ENCODE data around the gene PADI3. TPM values are rescaled to one million over a fixed set of nuclear protein-coding genes. Genes with fewer than 3 reads are reported as not detected.

PADI3 gene
- total RNA-seq, 1 donor from 2014 or later, result not detected

- Mint-ChIP-seq H3K9me3 (ENCODE audit: low read depth) (no peaks in the 10 kb centered on the region), H3K4me3 (ENCODE audit: unreplicated experiment) (no peak overlapping the region), H3K4me1 (ENCODE audit: low read depth) (no peaks in the 10 kb centered on the region), H3K27me3 (ENCODE audit: low read depth) (no peaks in the 10 kb centered on the region), H3K36me3 (ENCODE audit: low read depth) (no peaks in the 10 kb centered on the region), H3K27ac (ENCODE audit: unreplicated experiment) (no peak overlapping the region)
- no peak for TF ChIP-seq CTCF (IDR thresholded peaks at IDR 0.05)
- DNase-seq (ENCODE audit: low spot score), result peak; percentile 86
These were observed 24.2 kb downstream of the PADI3 start for GRCh38 chr1:17273096-17273495.

- H3K9me3 Mint-ChIP-seq (ENCODE audit: low read depth), result no peaks in the 10 kb centered on the region
- H3K4me3 Mint-ChIP-seq (ENCODE audit: unreplicated experiment), result no peak overlapping the region
- peak; percentile 60 for DNase-seq (ENCODE audit: low spot score)
- TF ChIP-seq CTCF (IDR thresholded peaks at IDR 0.05), result peak; percentile 79
- no peaks in the 10 kb centered on the region for H3K4me1 Mint-ChIP-seq (ENCODE audit: low read depth)
- H3K27me3 Mint-ChIP-seq (ENCODE audit: low read depth), result no peaks in the 10 kb centered on the region
- no peak overlapping the region for H3K27ac Mint-ChIP-seq (ENCODE audit: unreplicated experiment)
- H3K36me3 Mint-ChIP-seq (ENCODE audit: low read depth), result no peaks in the 10 kb centered on the region
These were observed 25.6 kb downstream of the PADI3 start for GRCh38 chr1:17274186-17275170.

GRCh38 chr1:17276568-17276967 is 27.7 kb downstream of the PADI3 start:
- Mint-ChIP-seq H3K27ac (ENCODE audit: unreplicated experiment) (no peak overlapping the region), H3K9me3 (ENCODE audit: low read depth) (no peaks in the 10 kb centered on the region)
- peak; percentile 80 for DNase-seq (ENCODE audit: low spot score)

GRCh38 chr1:17277511-17278159 is 28.7 kb downstream of the PADI3 start:
- TF ChIP-seq CTCF (IDR thresholded peaks at IDR 0.05), result no peak
- H3K4me3 Mint-ChIP-seq (ENCODE audit: unreplicated experiment), result no peak overlapping the region
- H3K36me3 Mint-ChIP-seq (ENCODE audit: low read depth), result no peaks in the 10 kb centered on the region
- no peak overlapping the region for H3K27ac Mint-ChIP-seq (ENCODE audit: unreplicated experiment)
- peak; percentile 54 for DNase-seq (ENCODE audit: low spot score)
- no peaks in the 10 kb centered on the region for H3K4me1 Mint-ChIP-seq (ENCODE audit: low read depth)
- peaks cover 3% of the 10 kb centered on the region for H3K27me3 Mint-ChIP-seq (ENCODE audit: low read depth)
- no peaks in the 10 kb centered on the region for H3K9me3 Mint-ChIP-seq (ENCODE audit: low read depth)

More at GRCh38 chr1:17276568-17276967, 27.7 kb downstream of the PADI3 start:
- Mint-ChIP-seq H3K36me3 (ENCODE audit: low read depth) (no peaks in the 10 kb centered on the region), H3K27me3 (ENCODE audit: low read depth) (no peaks in the 10 kb centered on the region), H3K4me3 (ENCODE audit: unreplicated experiment) (no peak overlapping the region), H3K4me1 (ENCODE audit: low read depth) (no peaks in the 10 kb centered on the region)
- TF ChIP-seq CTCF (IDR thresholded peaks at IDR 0.05), result no peak

All from chondrocyte (in vitro differentiated cells).